ENCODE results near the gene L1TD1.
"Not testable (repeated sequence)": the region's sequence is repeated elsewhere in the genome, so short reads cannot be mapped to it uniquely, and the experiment has no call there.

The L1TD1 gene

GRCh38 chr1:62218604-62219003 is 24.0 kb downstream of the L1TD1 start:
- Mint-ChIP-seq H3K27me3 (no peaks in the 10 kb centered on the region), H3K27ac (no peak overlapping the region), H3K9me3 (no peaks in the 10 kb centered on the region), H3K36me3 (no peaks in the 10 kb centered on the region), H3K4me1 (no peaks in the 10 kb centered on the region), H3K4me3 (no peak overlapping the region)
- ATAC-seq: no peak

GRCh38 chr1:62220456-62220855 is 25.8 kb downstream of the L1TD1 start:
- H3K4me1 Mint-ChIP-seq, H3K27ac Mint-ChIP-seq, H3K9me3 Mint-ChIP-seq, H3K4me3 Mint-ChIP-seq, H3K27me3 Mint-ChIP-seq, H3K36me3 Mint-ChIP-seq, ATAC-seq: not testable (repeated sequence)

- H3K27me3 Mint-ChIP-seq: no peaks in the 10 kb centered on the region
- no peaks in the 10 kb centered on the region for H3K9me3 Mint-ChIP-seq
- H3K27ac Mint-ChIP-seq: no peak overlapping the region
- no peak for ATAC-seq
- H3K36me3 Mint-ChIP-seq: no peaks in the 10 kb centered on the region
- H3K4me3 Mint-ChIP-seq: no peak overlapping the region
- H3K4me1 Mint-ChIP-seq: no peaks in the 10 kb centered on the region
Observed at GRCh38 chr1:62221171-62221570, 26.5 kb downstream of the L1TD1 start.

DNA sequence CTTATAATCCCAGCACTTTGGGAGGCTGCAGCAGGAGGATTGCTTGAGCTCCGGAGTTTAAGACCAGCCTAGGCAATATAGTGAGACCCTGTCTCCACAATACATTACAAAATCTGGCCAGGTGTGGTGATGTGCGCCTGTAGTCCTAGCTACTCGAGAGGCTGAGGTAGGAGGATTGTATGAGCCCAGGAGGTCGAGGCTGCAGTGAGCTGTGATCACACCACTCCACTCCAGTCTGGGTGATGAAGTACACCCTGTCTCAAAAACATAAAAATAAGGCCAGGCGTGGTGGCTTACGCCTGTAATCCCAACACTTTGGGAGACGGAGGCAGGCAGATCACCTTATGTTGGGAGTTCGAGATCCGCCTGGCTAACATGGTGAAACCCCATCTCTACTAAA is 27.7 kb downstream of the L1TD1 start:
- Mint-ChIP-seq H3K36me3 (no peaks in the 10 kb centered on the region), H3K9me3 (no peaks in the 10 kb centered on the region), H3K27ac (no peak overlapping the region), H3K4me1 (no peaks in the 10 kb centered on the region), H3K27me3 (no peaks in the 10 kb centered on the region), H3K4me3 (no peak overlapping the region)
- ATAC-seq: no peak

GRCh38 chr1:62224182-62224581 is 29.5 kb downstream of the L1TD1 start:
- Mint-ChIP-seq H3K4me1 (no peaks in the 10 kb centered on the region), H3K4me3 (no peak overlapping the region), H3K27ac (no peak overlapping the region), H3K9me3 (no peaks in the 10 kb centered on the region), H3K36me3 (no peaks in the 10 kb centered on the region), H3K27me3 (peaks cover 15% of the 10 kb centered on the region)
- ATAC-seq: no peak

DNA sequence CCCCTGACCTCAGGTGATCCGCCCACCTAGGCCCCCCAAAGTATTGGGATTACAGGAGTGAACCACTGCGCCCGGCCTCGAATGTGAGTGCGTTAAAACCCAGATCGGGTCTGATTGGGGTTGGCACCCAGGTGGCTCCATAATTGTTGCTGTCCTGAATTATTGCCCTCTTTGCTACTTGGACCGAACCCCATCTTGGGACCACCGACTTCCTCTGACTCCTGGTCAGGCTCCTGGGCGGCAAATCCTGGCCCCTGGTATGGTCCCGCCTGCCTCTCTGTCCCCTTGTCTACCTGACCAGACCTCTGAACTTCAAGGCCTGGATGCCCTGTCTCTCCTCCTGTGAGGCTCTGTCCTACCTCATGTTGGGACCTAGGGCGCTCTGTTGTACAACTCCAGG is 32.8 kb downstream of the L1TD1 start:
- H3K4me3 Mint-ChIP-seq: no peak overlapping the region
- no peaks in the 10 kb centered on the region for H3K9me3 Mint-ChIP-seq
- H3K4me1 Mint-ChIP-seq: no peaks in the 10 kb centered on the region
- ATAC-seq: no peak
- H3K27ac Mint-ChIP-seq: no peak overlapping the region
- H3K36me3 Mint-ChIP-seq: no peaks in the 10 kb centered on the region
- peaks cover 15% of the 10 kb centered on the region for H3K27me3 Mint-ChIP-seq

GRCh38 chr1:62228136-62228882 is 33.7 kb downstream of the L1TD1 start:
- peaks cover 22% of the 10 kb centered on the region for H3K27me3 Mint-ChIP-seq
- no peaks in the 10 kb centered on the region for H3K4me1 Mint-ChIP-seq
- H3K4me3 Mint-ChIP-seq: no peak overlapping the region
- H3K27ac Mint-ChIP-seq: no peak overlapping the region
- H3K36me3 Mint-ChIP-seq: no peaks in the 10 kb centered on the region
- ATAC-seq: no peak
- H3K9me3 Mint-ChIP-seq: no peaks in the 10 kb centered on the region

GRCh38 chr1:62228883-62229187 is 34.2 kb downstream of the L1TD1 start:
- ATAC-seq: no peak
- no peaks in the 10 kb centered on the region for H3K36me3 Mint-ChIP-seq
- peaks cover 27% of the 10 kb centered on the region for H3K27me3 Mint-ChIP-seq
- no peak overlapping the region for H3K4me3 Mint-ChIP-seq
- H3K4me1 Mint-ChIP-seq: no peaks in the 10 kb centered on the region
- H3K27ac Mint-ChIP-seq: no peak overlapping the region
- no peaks in the 10 kb centered on the region for H3K9me3 Mint-ChIP-seq

- H3K4me3 Mint-ChIP-seq: no peak overlapping the region
- H3K4me1 Mint-ChIP-seq: no peaks in the 10 kb centered on the region
- no peaks in the 10 kb centered on the region for H3K36me3 Mint-ChIP-seq
- no peaks in the 10 kb centered on the region for H3K9me3 Mint-ChIP-seq
- peaks cover 33% of the 10 kb centered on the region for H3K27me3 Mint-ChIP-seq
- ATAC-seq: no peak
- H3K27ac Mint-ChIP-seq: no peak overlapping the region
Observed at GRCh38 chr1:62229468-62229867, 34.8 kb downstream of the L1TD1 start.

- peaks cover 34% of the 10 kb centered on the region for H3K27me3 Mint-ChIP-seq
- H3K27ac Mint-ChIP-seq: no peak overlapping the region
- ATAC-seq: no peak
- H3K36me3 Mint-ChIP-seq: no peaks in the 10 kb centered on the region
- H3K4me3 Mint-ChIP-seq: no peak overlapping the region
- H3K4me1 Mint-ChIP-seq: no peaks in the 10 kb centered on the region
- no peaks in the 10 kb centered on the region for H3K9me3 Mint-ChIP-seq
Observed at GRCh38 chr1:62229932-62230331, 35.3 kb downstream of the L1TD1 start.

DNA sequence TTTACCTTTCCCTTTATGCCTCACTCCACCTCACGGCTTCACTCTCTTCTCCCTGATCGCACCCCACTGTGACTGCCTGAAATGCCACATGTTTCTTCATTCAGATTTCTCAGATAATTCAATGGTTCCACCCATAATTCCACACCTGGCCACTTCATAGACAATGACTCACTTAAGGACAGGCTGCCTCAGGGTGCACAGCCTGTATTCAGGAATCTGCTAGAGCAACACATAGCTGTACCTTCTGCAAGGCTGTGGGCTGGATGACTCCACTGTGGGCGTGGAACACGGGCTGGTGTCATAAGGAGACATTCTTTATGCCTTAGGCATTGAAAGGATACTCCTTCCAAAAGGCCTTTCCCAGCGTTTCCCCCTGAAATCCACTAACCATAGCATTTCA is 36.1 kb downstream of the L1TD1 start:
- H3K9me3 Mint-ChIP-seq: no peaks in the 10 kb centered on the region
- no peak for ATAC-seq
- no peaks in the 10 kb centered on the region for H3K4me1 Mint-ChIP-seq
- H3K27ac Mint-ChIP-seq: no peak overlapping the region
- H3K27me3 Mint-ChIP-seq: peaks cover 34% of the 10 kb centered on the region
- no peaks in the 10 kb centered on the region for H3K36me3 Mint-ChIP-seq
- H3K4me3 Mint-ChIP-seq: no peak overlapping the region

DNA sequence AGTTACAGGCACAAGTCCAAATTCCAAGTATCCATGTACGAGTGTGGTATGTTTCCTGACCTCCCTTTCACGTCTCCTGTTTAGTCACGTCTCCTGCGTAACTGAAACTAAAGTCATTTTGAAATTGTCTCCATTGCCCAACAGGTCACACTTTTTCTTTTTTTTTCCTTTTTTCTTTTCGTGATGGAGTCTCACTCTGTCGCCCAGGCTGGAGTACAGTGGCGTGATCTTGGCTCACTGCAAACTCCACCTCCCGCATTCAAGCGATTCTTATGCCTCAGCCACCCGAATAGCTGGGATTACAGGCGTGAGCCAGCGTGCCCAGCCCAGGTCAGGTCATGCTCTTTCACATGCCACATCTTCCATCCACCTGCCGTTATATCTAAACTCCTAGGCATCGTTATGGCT is 38.2 kb downstream of the L1TD1 start:
- H3K27ac Mint-ChIP-seq: no peak overlapping the region
- H3K4me1 Mint-ChIP-seq: no peaks in the 10 kb centered on the region
- no peak for ATAC-seq
- H3K4me3 Mint-ChIP-seq: no peak overlapping the region
- no peaks in the 10 kb centered on the region for H3K36me3 Mint-ChIP-seq
- no peaks in the 10 kb centered on the region for H3K9me3 Mint-ChIP-seq
- peaks cover 32% of the 10 kb centered on the region for H3K27me3 Mint-ChIP-seq

DNA sequence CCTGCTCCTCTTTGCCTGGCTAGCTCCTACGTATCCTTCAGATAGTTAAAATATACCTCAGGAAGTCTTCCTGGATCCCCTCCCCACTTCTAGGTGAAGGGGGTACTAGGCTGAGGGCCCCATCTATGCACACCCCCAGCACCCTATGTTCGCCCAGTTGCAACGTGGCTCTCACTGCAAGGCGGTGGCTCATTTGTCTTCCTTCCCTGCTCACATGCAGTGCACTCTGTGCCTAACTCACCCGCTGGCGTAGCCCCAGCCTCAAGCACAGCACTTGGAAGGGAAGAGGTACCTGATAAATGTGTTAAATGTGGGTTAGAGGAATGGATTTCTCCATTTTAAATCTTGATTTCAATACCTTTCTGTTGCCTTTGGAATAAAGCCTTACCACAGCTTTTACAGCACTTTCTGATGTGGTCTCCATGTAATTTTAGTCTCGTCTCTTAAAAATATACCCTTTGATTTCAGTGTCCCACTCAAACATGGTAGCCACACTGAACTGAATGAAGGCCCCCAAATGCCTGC is 39.3 kb downstream of the L1TD1 start:
- H3K4me1 Mint-ChIP-seq: no peaks in the 10 kb centered on the region
- no peaks in the 10 kb centered on the region for H3K9me3 Mint-ChIP-seq
- H3K36me3 Mint-ChIP-seq: no peaks in the 10 kb centered on the region
- ATAC-seq: no peak
- H3K4me3 Mint-ChIP-seq: no peak overlapping the region
- H3K27ac Mint-ChIP-seq: no peak overlapping the region
- H3K27me3 Mint-ChIP-seq: peaks cover 21% of the 10 kb centered on the region

- no peak overlapping the region for H3K4me3 Mint-ChIP-seq
- H3K27ac Mint-ChIP-seq: no peak overlapping the region
Observed at GRCh38 chr1:62234688-62235087, 40.0 kb downstream of the L1TD1 start.

GRCh38 chr1:62235576-62235975 is 40.9 kb downstream of the L1TD1 start:
- Mint-ChIP-seq H3K4me3 (no peak overlapping the region), H3K27me3 (peaks cover 19% of the 10 kb centered on the region), H3K9me3 (no peaks in the 10 kb centered on the region), H3K27ac (no peak overlapping the region), H3K36me3 (no peaks in the 10 kb centered on the region), H3K4me1 (no peaks in the 10 kb centered on the region)
- ATAC-seq: no peak

More at GRCh38 chr1:62234688-62235087, 40.0 kb downstream of the L1TD1 start:
- ATAC-seq: no peak
- Mint-ChIP-seq H3K9me3 (no peaks in the 10 kb centered on the region), H3K4me1 (no peaks in the 10 kb centered on the region), H3K27me3 (peaks cover 19% of the 10 kb centered on the region), H3K36me3 (no peaks in the 10 kb centered on the region)

GRCh38 chr1:62237361-62237760 is 42.7 kb downstream of the L1TD1 start:
- no peak overlapping the region for H3K27ac Mint-ChIP-seq
- no peaks in the 10 kb centered on the region for H3K4me1 Mint-ChIP-seq
- H3K4me3 Mint-ChIP-seq: no peak overlapping the region
- no peaks in the 10 kb centered on the region for H3K9me3 Mint-ChIP-seq
- ATAC-seq: no peak
- H3K27me3 Mint-ChIP-seq: peaks cover 33% of the 10 kb centered on the region
- H3K36me3 Mint-ChIP-seq: no peaks in the 10 kb centered on the region
